Type B pancreatic cell (in vitro differentiated cells): Measurements from ENCODE around the gene RING1. TPM values are rescaled to one million over a fixed set of nuclear protein-coding genes. Genes with fewer than 3 reads are reported as not detected.

Experiments
- DNase-seq: peaks from one replicate; pipeline ENCODE4 v3.0.0; 2021; ENCODE audit warnings: mixed read lengths; ENCODE audit not compliant: unreplicated experiment; ENCODE audit errors: extremely low spot score
- H3K27ac Mint-ChIP-seq: 2 replicates; pipeline ENCODE4 v1.8.0; 2021; ENCODE audit warnings: mild to moderate bottlenecking, mixed read lengths
- H3K27me3 Mint-ChIP-seq: 2 replicates; pipeline ENCODE4 v1.8.0; 2021; ENCODE audit warnings: mixed read lengths
- H3K36me3 Mint-ChIP-seq: 2 replicates; pipeline ENCODE4 v1.8.0; 2021; ENCODE audit warnings: mixed read lengths
- H3K4me1 Mint-ChIP-seq: one replicate; pipeline ENCODE4 v1.8.0; 2021; ENCODE audit warnings: mixed read lengths; ENCODE audit not compliant: unreplicated experiment
- H3K4me3 Mint-ChIP-seq: 2 replicates; pipeline ENCODE4 v1.8.0; 2021; ENCODE audit warnings: mild to moderate bottlenecking, mixed read lengths
- H3K9me3 Mint-ChIP-seq: 2 replicates; pipeline ENCODE4 v1.8.0; 2021; ENCODE audit warnings: mixed read lengths
- total RNA-seq: library from RNA; stranded (reverse); gene quantifications from 2 replicates; pipeline ENCODE4 v1.2.1, GENCODE V29; 2021; ENCODE audit warnings: low replicate concordance
- TF ChIP-seq, protein P1 (sequence below): fragments of 200-600 bp; sonication (generic); conservative IDR thresholded peaks from 2 replicates; pipeline ENCODE4 v1.5.0; 2021; ENCODE audit warnings: antibody characterized with exemption, mild to moderate bottlenecking

The RING1 gene
- total RNA-seq, 1 donor from 2014 or later: 60.4 TPM

DNA sequence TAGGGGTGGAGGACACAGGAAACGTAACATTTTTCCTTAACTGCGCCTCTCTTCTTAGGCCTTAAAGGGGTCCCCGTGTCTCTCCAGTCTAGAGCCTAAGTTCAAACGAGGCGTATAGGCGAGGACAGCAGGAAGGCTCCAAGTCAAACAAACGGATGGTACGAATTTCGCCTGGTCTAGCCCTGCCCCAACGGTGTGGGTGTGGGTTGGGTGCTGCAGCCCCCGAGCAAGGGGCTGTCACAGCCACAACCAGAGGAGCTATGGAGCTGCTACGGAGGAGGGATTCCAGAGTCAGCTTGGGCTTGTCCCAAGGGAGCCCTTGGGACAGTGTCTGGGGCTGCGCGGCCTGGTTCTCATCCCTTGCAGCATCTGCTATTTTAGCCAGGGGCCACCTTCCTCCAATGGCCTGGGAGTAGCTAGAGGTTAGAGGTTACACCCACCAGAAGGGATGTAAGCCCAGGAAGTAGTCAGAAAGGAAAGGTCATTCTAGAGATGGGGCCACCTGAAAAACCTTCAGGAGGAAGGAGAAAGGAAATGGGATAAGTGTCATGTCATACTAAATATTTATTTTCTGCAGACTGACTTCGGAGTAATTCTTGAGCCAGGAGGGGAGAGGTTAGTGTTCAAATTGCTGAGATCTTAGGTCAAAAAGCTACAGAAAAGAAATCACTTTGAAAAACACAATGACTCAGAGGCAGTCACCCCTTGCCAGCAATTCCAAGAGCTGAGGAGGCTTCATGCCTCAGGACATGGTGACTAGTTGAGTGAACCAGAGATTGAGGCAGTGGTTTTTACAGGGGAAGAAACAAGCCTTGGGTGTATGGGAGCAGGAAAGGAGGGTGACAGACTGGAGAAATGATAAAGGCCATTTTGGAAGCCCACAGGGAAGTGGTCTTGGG lies 41.7 kb downstream of the RING1 start:
- Mint-ChIP-seq H3K36me3 (peaks cover 16% of the 10 kb centered on the region), H3K27ac (peak overlapping the region; percentile 96), H3K4me3 (peak overlapping the region; percentile 95)

DNA sequence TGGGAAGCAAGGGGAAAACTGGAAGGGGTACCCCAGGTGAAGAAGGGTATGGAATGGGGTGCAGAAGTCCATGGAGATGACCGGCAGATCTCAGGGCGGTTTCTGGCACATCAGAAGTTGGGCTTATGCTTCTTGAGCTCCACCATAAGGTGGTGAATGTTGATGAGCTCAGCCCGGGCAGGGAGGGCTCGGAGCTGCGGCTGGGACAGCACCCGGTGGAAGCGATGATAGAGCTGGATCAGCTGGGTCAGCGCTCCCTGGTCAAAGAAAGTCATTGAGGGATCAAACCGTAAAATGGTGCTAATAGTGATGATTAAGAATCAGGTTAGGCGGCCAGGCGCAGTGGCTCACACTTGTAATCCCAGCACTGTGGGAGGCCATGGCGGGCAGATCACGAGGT lies 42.4 kb downstream of the RING1 start:
- no peaks in the 10 kb centered on the region for H3K9me3 Mint-ChIP-seq
- DNase-seq: no peak
- TF ChIP-seq, protein P1, sequence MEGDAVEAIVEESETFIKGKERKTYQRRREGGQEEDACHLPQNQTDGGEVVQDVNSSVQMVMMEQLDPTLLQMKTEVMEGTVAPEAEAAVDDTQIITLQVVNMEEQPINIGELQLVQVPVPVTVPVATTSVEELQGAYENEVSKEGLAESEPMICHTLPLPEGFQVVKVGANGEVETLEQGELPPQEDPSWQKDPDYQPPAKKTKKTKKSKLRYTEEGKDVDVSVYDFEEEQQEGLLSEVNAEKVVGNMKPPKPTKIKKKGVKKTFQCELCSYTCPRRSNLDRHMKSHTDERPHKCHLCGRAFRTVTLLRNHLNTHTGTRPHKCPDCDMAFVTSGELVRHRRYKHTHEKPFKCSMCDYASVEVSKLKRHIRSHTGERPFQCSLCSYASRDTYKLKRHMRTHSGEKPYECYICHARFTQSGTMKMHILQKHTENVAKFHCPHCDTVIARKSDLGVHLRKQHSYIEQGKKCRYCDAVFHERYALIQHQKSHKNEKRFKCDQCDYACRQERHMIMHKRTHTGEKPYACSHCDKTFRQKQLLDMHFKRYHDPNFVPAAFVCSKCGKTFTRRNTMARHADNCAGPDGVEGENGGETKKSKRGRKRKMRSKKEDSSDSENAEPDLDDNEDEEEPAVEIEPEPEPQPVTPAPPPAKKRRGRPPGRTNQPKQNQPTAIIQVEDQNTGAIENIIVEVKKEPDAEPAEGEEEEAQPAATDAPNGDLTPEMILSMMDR: no peak
- H3K27ac Mint-ChIP-seq: peak overlapping the region; percentile 96
- H3K4me1 Mint-ChIP-seq: peaks cover 28% of the 10 kb centered on the region
- H3K36me3 Mint-ChIP-seq: peaks cover 16% of the 10 kb centered on the region
- peaks cover 8% of the 10 kb centered on the region for H3K27me3 Mint-ChIP-seq
- H3K4me3 Mint-ChIP-seq: no peak overlapping the region

More for the DNA sequence above, 41.7 kb downstream of the RING1 start:
- peaks cover 28% of the 10 kb centered on the region for H3K4me1 Mint-ChIP-seq
- DNase-seq: no peak
- no peaks in the 10 kb centered on the region for H3K9me3 Mint-ChIP-seq
- TF ChIP-seq, protein P1: no peak
- H3K27me3 Mint-ChIP-seq: peaks cover 8% of the 10 kb centered on the region

DNA sequence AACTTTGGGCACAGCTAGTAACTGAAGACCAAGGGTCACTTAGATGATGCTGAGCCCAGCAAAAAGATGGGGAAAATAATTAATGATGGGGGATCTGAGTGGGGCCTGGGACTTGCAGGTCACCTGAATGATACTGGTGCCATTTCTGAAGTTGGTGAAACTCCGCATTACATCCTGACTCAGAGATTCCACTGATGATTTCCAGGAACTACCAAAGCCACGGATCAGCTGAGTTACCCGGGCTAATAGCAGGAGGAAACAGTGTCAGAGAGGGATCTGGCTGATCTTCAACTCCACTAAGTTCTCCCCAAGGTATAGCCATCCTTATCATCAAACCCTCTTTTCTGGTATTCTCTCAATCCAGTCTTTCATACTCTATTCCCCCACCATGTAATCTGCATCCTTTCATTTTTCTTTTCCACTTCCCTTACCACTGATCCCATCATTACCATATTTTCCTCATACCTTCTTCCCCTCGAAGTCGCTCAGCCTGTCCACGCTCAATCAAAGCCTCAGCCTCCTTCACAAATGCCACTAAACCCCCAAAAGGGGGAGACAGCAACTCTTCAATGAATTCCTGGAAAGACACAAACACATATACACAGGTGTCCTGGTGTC lies 43.2 kb downstream of the RING1 start:
- Mint-ChIP-seq H3K36me3 (peaks cover 19% of the 10 kb centered on the region), H3K4me3 (peak overlapping the region; percentile 67), H3K9me3 (no peaks in the 10 kb centered on the region), H3K27me3 (peaks cover 2% of the 10 kb centered on the region), H3K27ac (peak overlapping the region; percentile 71), H3K4me1 (peaks cover 28% of the 10 kb centered on the region)
- TF ChIP-seq, protein P1: no peak
- no peak for DNase-seq

DNA sequence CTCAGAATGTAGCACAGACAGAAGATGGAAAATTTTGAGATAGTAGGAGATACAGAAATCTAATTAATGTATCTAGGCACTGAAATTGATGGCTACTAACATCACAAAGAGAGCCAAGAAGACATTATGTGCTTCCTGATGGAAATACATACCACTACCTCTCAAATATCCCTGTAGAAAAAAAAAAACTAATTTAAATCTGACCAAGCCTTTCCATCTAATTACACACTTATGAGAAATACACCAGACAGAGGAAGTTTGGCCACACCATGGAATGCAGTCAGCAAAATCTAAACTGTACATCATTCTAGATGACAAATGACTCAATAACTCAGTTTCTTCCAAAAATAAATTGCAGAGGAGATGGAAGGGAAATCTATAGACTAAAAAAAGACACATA lies 44.5 kb downstream of the RING1 start:
- H3K4me3 Mint-ChIP-seq: no peak overlapping the region
- H3K36me3 Mint-ChIP-seq: peaks cover 19% of the 10 kb centered on the region
- DNase-seq: no peak
- H3K9me3 Mint-ChIP-seq: no peaks in the 10 kb centered on the region
- peaks cover 28% of the 10 kb centered on the region for H3K4me1 Mint-ChIP-seq
- H3K27me3 Mint-ChIP-seq: no peaks in the 10 kb centered on the region
- TF ChIP-seq, protein P1: no peak
- H3K27ac Mint-ChIP-seq: no peak overlapping the region

DNA sequence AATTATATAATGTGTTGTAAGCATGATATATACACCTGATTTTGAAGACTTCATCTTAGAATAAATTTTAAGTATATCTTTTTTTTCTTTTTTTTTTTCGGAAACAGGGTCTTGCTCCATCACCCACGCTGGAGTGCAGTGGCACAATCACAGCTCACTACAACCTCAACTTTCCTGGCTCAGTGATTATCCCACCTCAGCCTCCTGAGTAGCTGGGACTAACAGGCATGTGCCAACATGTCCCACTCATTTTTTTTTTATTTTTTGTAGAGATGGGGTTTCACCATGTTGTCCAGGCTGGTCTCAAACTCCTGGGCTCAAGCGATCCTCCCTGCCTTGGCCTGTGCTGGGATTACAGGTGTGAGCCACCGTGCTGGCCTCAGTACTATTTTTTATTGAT lies 46.3 kb downstream of the RING1 start:
- H3K27ac Mint-ChIP-seq: no peak overlapping the region
- no peaks in the 10 kb centered on the region for H3K9me3 Mint-ChIP-seq
- H3K4me1 Mint-ChIP-seq: peaks cover 21% of the 10 kb centered on the region
- no peaks in the 10 kb centered on the region for H3K27me3 Mint-ChIP-seq
- H3K4me3 Mint-ChIP-seq: no peak overlapping the region
- DNase-seq: no peak
- TF ChIP-seq, protein P1: no peak
- peaks cover 19% of the 10 kb centered on the region for H3K36me3 Mint-ChIP-seq
